Ovary (tissue), 9 donors: ENCODE data around the gene FOLR3. TPM values are rescaled to one million over a fixed set of nuclear protein-coding genes. Genes with fewer than 3 reads are reported as not detected.
"Not testable (repeated sequence)": the region's sequence is repeated elsewhere in the genome, so short reads cannot be mapped to it uniquely, and the experiment has no call there.

ENCODE experiments used
- DNase-seq, 5 donors: peaks; one replicate each; pipeline ENCODE4 v3.0.0-alpha.2; 2019 to 2020
- H3K27ac ChIP-seq, 2 donors: fragments of 200-600 bp; one replicate each; pipeline versions ENCODE4 v1.5.1 to v1.8.0; 2019 to 2022
- H3K27me3 ChIP-seq: fragments of 200-600 bp; one replicate; pipeline ENCODE4 v1.8.0; 2022
- H3K36me3 ChIP-seq: fragments of 200-600 bp; sonication (generic); one replicate; pipeline ENCODE4 v1.5.1; 2019
- H3K4me1 ChIP-seq: one replicate; pipeline ENCODE4 v1.8.1; 2013; ENCODE audit warnings: mild to moderate bottlenecking, moderate library complexity; ENCODE audit not compliant: insufficient read depth
- H3K4me3 ChIP-seq: fragments of 200-600 bp; sonication (generic); one replicate; pipeline ENCODE4 v1.5.1; 2017
- H3K9me3 ChIP-seq, 2 donors: fragments of 200-600 bp in 1 of 2; sonication (generic) in 1 of 2; one replicate each; pipeline versions ENCODE4 v1.5.1 to v1.8.1; 2013 to 2019; ENCODE audit warnings: mild to moderate bottlenecking in 1 of 2, moderate library complexity in 1 of 2
- EP300 ChIP-seq: sonication (generic); formaldehyde crosslinking; IDR thresholded peaks from one replicate; pipeline ENCODE4 v1.6.1; 2017; ENCODE audit warnings: antibody characterized with exemption
- POLR2A ChIP-seq: fragments of 450-650 bp; IDR thresholded peaks from one replicate; pipeline ENCODE4 v1.6.1; 2017; ENCODE audit warnings: antibody characterized with exemption, mild to moderate bottlenecking, moderate library complexity
- WGBS, 3 donors: extraction: QIAGEN DNeasy Blood & Tissue Kit in 1 of 3; methylation state at CpG; one replicate each; pipeline versions ENCODE4 v1.1.5 to v1.1.7; 2013 to 2017; 5-methylcytosine and 5-hydroxymethylcytosine counted together
- intact Hi-C, 4 donors: fragments of 100-400 bp; cut with DNase I; formaldehyde crosslinking; loops; one replicate each; pipeline versions ENCODE4 v1.11.0 to v1.15.1; 2022 to 2023
- polyA plus RNA-seq, 2 donors: library from polyadenylated mRNA; stranded (reverse); fragments of 200-250 nt in 1 of 2; fragments of 350-450 nt in 1 of 2; fragmentation: Illumina TruSeq in 1 of 2; extraction: RNeasy Lipid Tissue Mini Kit (QIAGEN cat#74804) in 1 of 2; gene quantifications; one replicate each; pipeline ENCODE4 v1.2.3, GENCODE V29; 2013 to 2014
- total RNA-seq, 7 donors: library from RNA; depleted of rRNA in 2 of 7; stranded (reverse); fragments of >200 nt in 2 of 7; fragmentation: NEBNext Ultra II Directional in 3 of 7; extraction: Animal tissue kit (Norgen Biotek cat#: 25700) in 3 of 7; gene quantifications; one replicate each; pipeline versions ENCODE4 v1.1.0 to v1.2.4, GENCODE V29; 2016 to 2023
- TF ChIP-seq, protein P1 (sequence below), 3 donors: fragments of 450-650 bp in 2 of 3; fragments of 200-600 bp in 1 of 3; IDR thresholded peaks; one replicate each; pipeline versions ENCODE4 v1.5.1 to v1.8.0; 2016 to 2022; ENCODE audit warnings: antibody characterized with exemption in 3 of 3, mild to moderate bottlenecking in 1 of 3
- donor health status: DM: no; HTN: no; CAD: no; lungs with moderate emphysema.
- donor health status: DM: no; HTN: no; CAD: no.
- donor health status: Bipolar disorder and iron deficiency.
- donor health status: DM: yes; HTN: yes; CAD: no.
- donor health status: DM: no; HTN: no; CAD: no.
- donor health status: DM: yes; HTN: yes; CAD: no.

The FOLR3 gene
- total and polyA plus RNA-seq, 9 donors: not detected

DNA sequence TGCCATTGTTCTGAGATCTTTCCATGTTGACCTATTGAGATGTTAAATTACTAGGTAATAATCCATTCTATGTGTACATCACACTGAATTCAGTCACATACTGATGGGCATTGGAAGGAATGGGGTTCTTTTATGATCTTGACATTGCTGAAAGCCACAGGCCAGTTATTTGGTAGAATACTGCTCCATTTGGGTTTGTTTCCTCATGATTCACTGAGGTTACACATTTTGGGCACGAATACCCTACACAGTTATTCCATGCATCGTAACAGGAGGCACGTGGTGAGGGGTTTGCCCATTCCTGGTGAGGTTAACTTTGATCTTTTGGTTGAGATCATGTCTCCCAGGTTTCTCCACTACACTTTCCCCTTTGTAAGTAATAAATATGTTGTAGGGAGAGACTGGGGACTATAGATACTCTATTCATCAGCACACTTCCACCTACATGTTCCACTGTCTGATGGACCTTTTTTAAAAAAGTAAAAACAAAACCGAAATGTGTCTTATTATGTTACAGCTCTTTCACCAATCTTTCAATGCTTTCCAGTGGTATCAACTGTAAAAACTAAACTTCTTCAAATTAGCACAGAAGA lies 44.4 kb downstream of the FOLR3 start:
- Histone ChIP-seq H3K36me3 (no peaks in the 10 kb centered on the region), H3K27ac (no peak overlapping the region), H3K9me3 (no peaks in the 10 kb centered on the region), H3K4me3 (no peak overlapping the region), H3K4me1 (no peaks in the 10 kb centered on the region), H3K27me3 (no peaks in the 10 kb centered on the region)
- 74 to 81% (median 77%) methylated on average over 4 of the region's 4 CpGs for WGBS, 3 donors
- TF ChIP-seq EP300 (no peak), POLR2A (no peak)
- TF ChIP-seq, protein P1, sequence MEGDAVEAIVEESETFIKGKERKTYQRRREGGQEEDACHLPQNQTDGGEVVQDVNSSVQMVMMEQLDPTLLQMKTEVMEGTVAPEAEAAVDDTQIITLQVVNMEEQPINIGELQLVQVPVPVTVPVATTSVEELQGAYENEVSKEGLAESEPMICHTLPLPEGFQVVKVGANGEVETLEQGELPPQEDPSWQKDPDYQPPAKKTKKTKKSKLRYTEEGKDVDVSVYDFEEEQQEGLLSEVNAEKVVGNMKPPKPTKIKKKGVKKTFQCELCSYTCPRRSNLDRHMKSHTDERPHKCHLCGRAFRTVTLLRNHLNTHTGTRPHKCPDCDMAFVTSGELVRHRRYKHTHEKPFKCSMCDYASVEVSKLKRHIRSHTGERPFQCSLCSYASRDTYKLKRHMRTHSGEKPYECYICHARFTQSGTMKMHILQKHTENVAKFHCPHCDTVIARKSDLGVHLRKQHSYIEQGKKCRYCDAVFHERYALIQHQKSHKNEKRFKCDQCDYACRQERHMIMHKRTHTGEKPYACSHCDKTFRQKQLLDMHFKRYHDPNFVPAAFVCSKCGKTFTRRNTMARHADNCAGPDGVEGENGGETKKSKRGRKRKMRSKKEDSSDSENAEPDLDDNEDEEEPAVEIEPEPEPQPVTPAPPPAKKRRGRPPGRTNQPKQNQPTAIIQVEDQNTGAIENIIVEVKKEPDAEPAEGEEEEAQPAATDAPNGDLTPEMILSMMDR (IDR thresholded peaks at IDR 0.05): no peak
- intact Hi-C loops: no loop called here
- DNase-seq: no peak

DNA sequence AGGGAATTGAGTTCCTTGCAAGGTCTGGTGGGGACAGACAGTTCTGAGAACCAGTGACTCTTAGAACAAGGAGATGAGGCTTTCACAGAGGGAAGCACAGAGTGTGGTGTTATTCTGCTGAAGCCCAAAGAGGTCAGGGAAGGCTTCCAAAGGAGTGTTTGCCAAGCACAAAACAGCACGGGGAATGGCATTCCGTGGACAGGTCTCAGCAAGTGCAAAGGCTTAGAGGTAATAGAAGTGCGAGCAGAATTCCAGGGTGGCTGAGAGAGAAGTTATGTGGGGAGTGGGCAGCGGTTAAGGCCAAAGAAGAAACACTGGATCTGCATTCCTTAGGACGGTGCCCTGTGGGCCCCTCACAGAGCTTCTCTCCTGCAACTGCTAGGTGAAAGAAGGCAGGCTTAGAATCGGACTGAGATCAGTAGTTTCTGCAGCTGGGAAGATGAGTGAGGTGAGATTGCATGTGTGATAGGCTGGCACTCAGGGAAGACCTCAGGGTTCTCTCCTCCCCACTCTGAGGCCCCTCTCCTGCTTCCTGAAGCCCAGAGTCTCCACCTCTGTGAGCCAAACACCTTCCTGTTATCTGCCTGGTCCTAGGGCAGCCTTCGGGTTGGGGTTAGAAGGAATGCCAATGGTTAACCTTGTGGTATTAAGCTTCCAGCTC lies 45.5 kb downstream of the FOLR3 start:
- H3K4me1 ChIP-seq, H3K27ac ChIP-seq, H3K4me3 ChIP-seq, H3K27me3 ChIP-seq, H3K36me3 ChIP-seq, DNase-seq, H3K9me3 ChIP-seq, intact Hi-C loops: not testable (repeated sequence)
- WGBS, 3 donors: 40 to 50% (median 46%) methylated on average over 7 of the region's 7 CpGs

DNA sequence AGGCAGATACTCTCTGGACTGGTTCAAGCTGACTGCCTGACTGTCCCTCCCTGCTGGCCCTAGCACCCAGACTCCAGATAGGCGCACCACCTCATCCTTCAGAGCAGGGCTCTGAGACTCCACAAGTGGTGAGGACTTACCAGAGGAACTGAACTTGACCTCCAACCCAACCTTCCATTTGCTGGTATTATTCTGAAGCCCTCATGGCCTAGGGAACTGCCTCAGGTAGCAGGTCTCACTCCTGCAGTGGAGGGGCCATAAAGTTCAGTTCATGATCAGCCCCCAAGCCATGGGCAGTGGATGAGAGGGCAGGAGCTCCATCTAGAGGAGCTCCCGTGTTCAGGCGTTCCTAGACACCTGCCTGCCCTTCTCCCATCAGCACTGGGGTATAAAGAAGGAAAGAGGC lies 46.0 kb downstream of the FOLR3 start:
- H3K9me3 ChIP-seq, H3K4me1 ChIP-seq, DNase-seq, H3K27ac ChIP-seq, intact Hi-C loops, H3K4me3 ChIP-seq, H3K27me3 ChIP-seq, H3K36me3 ChIP-seq: not testable (repeated sequence)
- WGBS, 3 donors: 72 to 75% (median 74%) methylated on average over 3 of the region's 3 CpGs

DNA sequence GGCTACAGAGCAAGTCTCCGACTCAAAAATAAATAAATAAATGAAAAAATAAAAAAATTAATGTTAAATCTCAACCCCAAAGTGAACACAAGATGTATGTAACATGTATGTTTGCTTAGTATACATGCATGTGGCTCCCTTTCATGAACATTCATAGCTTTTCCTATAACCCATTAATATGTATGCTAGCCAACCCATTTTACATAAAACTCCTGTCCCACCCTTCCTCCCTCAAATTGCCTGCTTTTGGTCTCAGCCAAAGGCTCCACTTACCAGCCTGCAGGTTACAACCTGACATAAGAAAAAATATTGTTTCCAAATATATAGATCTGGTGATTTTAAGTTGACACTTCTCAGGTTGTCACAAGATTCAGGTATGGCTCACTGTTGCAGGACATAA lies 52.7 kb downstream of the FOLR3 start:
- Histone ChIP-seq H3K9me3 (no peaks in the 10 kb centered on the region), H3K27ac (no peak overlapping the region), H3K27me3 (no peaks in the 10 kb centered on the region), H3K4me1 (no peaks in the 10 kb centered on the region), H3K36me3 (no peaks in the 10 kb centered on the region), H3K4me3 (no peak overlapping the region)
- intact Hi-C loops: no loop called here
- no peak for DNase-seq
- WGBS, 3 donors: 67 to 90% (median 89%) methylated on average over 1 of the region's 1 CpG
- TF ChIP-seq, protein P1 (IDR thresholded peaks at IDR 0.05): no peak

Other genes with a start within 250 kb of the FOLR3 start
- 10 to 100 TPM in 5 of 7 donors, 1 to 10 TPM in 2; 8.6 to 13.9 (median 10.6) TPM for gene XNDC1N, start 207.1 kb upstream of the FOLR3 start, total RNA-seq
- 1 to 10 TPM; 3.5 to 5.3 TPM for gene XNDC1N, start 207.1 kb upstream of the FOLR3 start, polyA plus RNA-seq
- gene RNF121, start 206.7 kb upstream of the FOLR3 start, total RNA-seq: 10 to 100 TPM; 17.4 to 32.2 (median 27.0) TPM
- 10 to 100 TPM; 22.1 to 28.8 TPM for gene RNF121, start 206.7 kb upstream of the FOLR3 start, polyA plus RNA-seq
- 10 to 100 TPM in 3 of 7 donors, 1 to 10 TPM in 4; 4.6 to 14.2 (median 8.8) TPM for gene IL18BP, start 136.8 kb upstream of the FOLR3 start, total RNA-seq
- gene IL18BP, start 136.8 kb upstream of the FOLR3 start, polyA plus RNA-seq: 10 to 100 TPM in 1 of 2 donors, 1 to 10 TPM in 1; 8.7 to 17.1 TPM
- 100 to 1,000 TPM; 190 to 270 (median 252) TPM for gene NUMA1, start 55.2 kb upstream of the FOLR3 start, total RNA-seq
- 100 to 1,000 TPM; 156 to 235 TPM for gene NUMA1, start 55.2 kb upstream of the FOLR3 start, polyA plus RNA-seq
- 10 to 100 TPM in 3 of 7 donors, 1 to 10 TPM in 4; 7.2 to 21.0 (median 9.5) TPM for gene LRRC51, start 54.9 kb upstream of the FOLR3 start, total RNA-seq
- 10 to 100 TPM in 1 of 2 donors, 1 to 10 TPM in 1; 9.6 to 20.9 TPM for gene LRRC51, start 54.9 kb upstream of the FOLR3 start, polyA plus RNA-seq
- gene LAMTOR1, start 32.4 kb upstream of the FOLR3 start, total RNA-seq: 10 to 100 TPM; 64.0 to 99.7 (median 71.0) TPM
- gene LAMTOR1, start 32.4 kb upstream of the FOLR3 start, polyA plus RNA-seq: 100 to 1,000 TPM; 110 to 118 TPM
- not detected for gene TOMT, start 29.8 kb upstream of the FOLR3 start, total RNA-seq
- not detected for gene TOMT, start 29.8 kb upstream of the FOLR3 start, polyA plus RNA-seq
- gene ANAPC15, start 23.0 kb upstream of the FOLR3 start, total RNA-seq: 10 to 100 TPM; 11.1 to 28.4 (median 20.8) TPM
- gene ANAPC15, start 23.0 kb upstream of the FOLR3 start, polyA plus RNA-seq: 10 to 100 TPM; 30.5 to 44.4 TPM
- 100 to 1,000 TPM in 1 of 7 donors, 10 to 100 TPM in 1, 1 to 10 TPM in 3, under 1 TPM in 1, not detected in 1; 0.35 to 108 (median 4.3) TPM for gene FOLR1, start 56.4 kb downstream of the FOLR3 start, total RNA-seq
- gene FOLR1, start 56.4 kb downstream of the FOLR3 start, polyA plus RNA-seq: 10 to 100 TPM in 1 of 2 donors, under 1 TPM in 1; 0.31 to 10.3 TPM
- 10 to 100 TPM in 3 of 7 donors, 1 to 10 TPM in 4; 2.4 to 14.1 (median 10.0) TPM for gene FOLR2, start 81.1 kb downstream of the FOLR3 start, total RNA-seq
- gene FOLR2, start 81.1 kb downstream of the FOLR3 start, polyA plus RNA-seq: 10 to 100 TPM; 15.5 to 45.7 TPM
- gene INPPL1, start 89.0 kb downstream of the FOLR3 start, total RNA-seq: 100 to 1,000 TPM in 5 of 7 donors, 10 to 100 TPM in 2; 48.4 to 208 (median 136) TPM
- gene INPPL1, start 89.0 kb downstream of the FOLR3 start, polyA plus RNA-seq: 10 to 100 TPM; 77.3 to 86.6 TPM
- gene PHOX2A, start 108.5 kb downstream of the FOLR3 start, total RNA-seq: not detected
- gene PHOX2A, start 108.5 kb downstream of the FOLR3 start, polyA plus RNA-seq: not detected